ENCODE measurements around the gene NPLOC4.

NPLOC4 gene

DNA sequence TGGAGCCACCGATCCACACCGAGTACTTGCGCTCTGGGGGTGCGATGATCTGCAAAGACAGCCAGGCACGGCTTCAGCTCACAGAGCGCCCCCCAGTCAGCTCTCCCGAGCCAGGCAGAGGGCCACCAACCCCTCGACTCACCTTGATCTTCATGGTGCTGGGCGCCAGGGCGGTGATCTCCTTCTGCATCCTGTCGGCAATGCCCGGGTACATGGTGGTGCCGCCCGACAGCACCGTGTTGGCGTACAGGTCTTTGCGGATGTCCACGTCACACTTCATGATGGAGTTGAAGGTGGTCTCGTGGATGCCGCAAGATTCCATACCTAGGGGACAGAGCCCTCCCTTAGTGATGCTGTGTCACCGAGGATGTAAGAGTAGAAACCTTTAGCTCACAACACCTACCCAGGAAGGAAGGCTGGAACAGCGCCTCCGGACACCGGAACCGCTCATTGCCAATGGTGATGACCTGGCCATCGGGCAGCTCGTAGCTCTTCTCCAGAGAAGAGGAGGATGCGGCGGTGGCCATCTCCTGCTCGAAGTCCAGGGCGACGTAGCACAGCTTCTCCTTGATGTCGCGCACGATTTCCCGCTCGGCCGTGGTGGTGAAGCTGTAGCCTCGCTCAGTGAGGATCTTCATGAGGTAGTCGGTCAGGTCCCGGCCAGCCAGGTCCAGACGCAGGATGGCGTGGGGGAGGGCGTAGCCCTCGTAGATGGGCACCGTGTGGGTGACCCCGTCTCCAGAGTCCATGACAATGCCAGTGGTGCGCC is 125.9 kb downstream of the NPLOC4 start:
- peaks cover 57% of the 10 kb centered on the region for H4K20me1 ChIP-seq (ENCODE audit: insufficient read depth, low read length, poor library complexity, severe bottlenecking)

GRCh38 chr17:81509972-81510784 is 126.7 kb downstream of the NPLOC4 start:
- Histone ChIP-seq H3K79me2 (ENCODE audit: insufficient read depth, low read length) (peaks cover 72% of the 10 kb centered on the region), H3K9me2 (replicated peaks; ENCODE audit: low read depth, low read length) (no peaks in the 10 kb centered on the region), H4K20me1 (ENCODE audit: insufficient read depth, low read length, poor library complexity, severe bottlenecking) (peaks cover 50% of the 10 kb centered on the region), H3K4me2 (ENCODE audit: low read depth, low read length, poor library complexity, severe bottlenecking) (peak overlapping the region; percentile 84), H3K9ac (ENCODE audit: low read depth, low read length, poor library complexity, severe bottlenecking) (peak overlapping the region; percentile 100), H3F3A (ENCODE audit: low read depth) (peaks cover 14% of the 10 kb centered on the region), H3K4me1 (ENCODE audit: insufficient read depth, low read length, poor library complexity, severe bottlenecking) (peaks cover 26% of the 10 kb centered on the region), H3K9me3 (ENCODE audit: insufficient read depth, low read depth, low read length) (no peaks in the 10 kb centered on the region), H3K36me3 (ENCODE audit: insufficient read depth, low read length) (peaks cover 39% of the 10 kb centered on the region), H3K4me3 (ENCODE audit: low read length, poor library complexity, severe bottlenecking) (peak overlapping the region; percentile 97), H2AFZ (ENCODE audit: low read length) (no peak overlapping the region), H3K27me3 (ENCODE audit: insufficient read depth, low read length, poor library complexity, severe bottlenecking) (peaks cover 30% of the 10 kb centered on the region)
- TF ChIP-seq EZH2phosphoT487 (IDR thresholded peaks at IDR 0.05; ENCODE audit: borderline replicate concordance): no peak
- TF ChIP-seq, protein P1, sequence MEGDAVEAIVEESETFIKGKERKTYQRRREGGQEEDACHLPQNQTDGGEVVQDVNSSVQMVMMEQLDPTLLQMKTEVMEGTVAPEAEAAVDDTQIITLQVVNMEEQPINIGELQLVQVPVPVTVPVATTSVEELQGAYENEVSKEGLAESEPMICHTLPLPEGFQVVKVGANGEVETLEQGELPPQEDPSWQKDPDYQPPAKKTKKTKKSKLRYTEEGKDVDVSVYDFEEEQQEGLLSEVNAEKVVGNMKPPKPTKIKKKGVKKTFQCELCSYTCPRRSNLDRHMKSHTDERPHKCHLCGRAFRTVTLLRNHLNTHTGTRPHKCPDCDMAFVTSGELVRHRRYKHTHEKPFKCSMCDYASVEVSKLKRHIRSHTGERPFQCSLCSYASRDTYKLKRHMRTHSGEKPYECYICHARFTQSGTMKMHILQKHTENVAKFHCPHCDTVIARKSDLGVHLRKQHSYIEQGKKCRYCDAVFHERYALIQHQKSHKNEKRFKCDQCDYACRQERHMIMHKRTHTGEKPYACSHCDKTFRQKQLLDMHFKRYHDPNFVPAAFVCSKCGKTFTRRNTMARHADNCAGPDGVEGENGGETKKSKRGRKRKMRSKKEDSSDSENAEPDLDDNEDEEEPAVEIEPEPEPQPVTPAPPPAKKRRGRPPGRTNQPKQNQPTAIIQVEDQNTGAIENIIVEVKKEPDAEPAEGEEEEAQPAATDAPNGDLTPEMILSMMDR (conservative IDR thresholded peaks at IDR 0.05; ENCODE audit: low read length): no peak

More for the DNA sequence above, 125.9 kb downstream of the NPLOC4 start:
- H3K4me3 ChIP-seq (ENCODE audit: low read length, poor library complexity, severe bottlenecking): peak overlapping the region; percentile 97
- H3K9me3 ChIP-seq (ENCODE audit: insufficient read depth, low read depth, low read length): no peaks in the 10 kb centered on the region
- H3K4me2 ChIP-seq (ENCODE audit: low read depth, low read length, poor library complexity, severe bottlenecking): peak overlapping the region; percentile 84
- peaks cover 39% of the 10 kb centered on the region for H3K36me3 ChIP-seq (ENCODE audit: insufficient read depth, low read length)
- peaks cover 30% of the 10 kb centered on the region for H3K4me1 ChIP-seq (ENCODE audit: insufficient read depth, low read length, poor library complexity, severe bottlenecking)
- peak overlapping the region; percentile 100 for H3K9ac ChIP-seq (ENCODE audit: low read depth, low read length, poor library complexity, severe bottlenecking)
- H2AFZ ChIP-seq (ENCODE audit: low read length): no peak overlapping the region
- H3F3A ChIP-seq (ENCODE audit: low read depth): peaks cover 17% of the 10 kb centered on the region
- peaks cover 80% of the 10 kb centered on the region for H3K79me2 ChIP-seq (ENCODE audit: insufficient read depth, low read length)
- TF ChIP-seq, protein P1 (conservative IDR thresholded peaks at IDR 0.05; ENCODE audit: low read length): no peak
- H3K9me2 ChIP-seq (replicated peaks; ENCODE audit: low read depth, low read length): no peaks in the 10 kb centered on the region
- peaks cover 30% of the 10 kb centered on the region for H3K27me3 ChIP-seq (ENCODE audit: insufficient read depth, low read length, poor library complexity, severe bottlenecking)

GRCh38 chr17:81509207-81509971 is 127.5 kb downstream of the NPLOC4 start:
- H3K4me2 ChIP-seq (ENCODE audit: low read depth, low read length, poor library complexity, severe bottlenecking): peak overlapping the region; percentile 84
- H3K36me3 ChIP-seq (ENCODE audit: insufficient read depth, low read length): peaks cover 39% of the 10 kb centered on the region
- H2AFZ ChIP-seq (ENCODE audit: low read length): no peak overlapping the region
- H3K4me1 ChIP-seq (ENCODE audit: insufficient read depth, low read length, poor library complexity, severe bottlenecking): peaks cover 26% of the 10 kb centered on the region
- peaks cover 69% of the 10 kb centered on the region for H3K79me2 ChIP-seq (ENCODE audit: insufficient read depth, low read length)
- peaks cover 14% of the 10 kb centered on the region for H3F3A ChIP-seq (ENCODE audit: low read depth)
- peaks cover 30% of the 10 kb centered on the region for H3K27me3 ChIP-seq (ENCODE audit: insufficient read depth, low read length, poor library complexity, severe bottlenecking)
- H3K4me3 ChIP-seq (ENCODE audit: low read length, poor library complexity, severe bottlenecking): peak overlapping the region; percentile 97
- H3K9ac ChIP-seq (ENCODE audit: low read depth, low read length, poor library complexity, severe bottlenecking): peak overlapping the region; percentile 100
- no peaks in the 10 kb centered on the region for H3K9me2 ChIP-seq (replicated peaks; ENCODE audit: low read depth, low read length)
- no peak for TF ChIP-seq EZH2phosphoT487 (IDR thresholded peaks at IDR 0.05; ENCODE audit: borderline replicate concordance)
- TF ChIP-seq, protein P1 (conservative IDR thresholded peaks at IDR 0.05; ENCODE audit: low read length): no peak
- H4K20me1 ChIP-seq (ENCODE audit: insufficient read depth, low read length, poor library complexity, severe bottlenecking): peaks cover 50% of the 10 kb centered on the region
- no peaks in the 10 kb centered on the region for H3K9me3 ChIP-seq (ENCODE audit: insufficient read depth, low read depth, low read length)

All from Loucy (cell line).